Stimulated activated CD8-positive, alpha-beta memory T cell treated with anti-CD3 and anti-CD28 coated beads, Interleukin-15, amount 100 ng/mL, for 48 hours (primary cell): ENCODE measurements around the gene PHLDA3.

ENCODE experiments used
- DNase-seq, 2 donors: peaks; one replicate each; pipeline ENCODE4 v3.0.0-alpha.2; 2020; ENCODE audit warnings: low read depth in 2 of 2

Gene PHLDA3

DNA sequence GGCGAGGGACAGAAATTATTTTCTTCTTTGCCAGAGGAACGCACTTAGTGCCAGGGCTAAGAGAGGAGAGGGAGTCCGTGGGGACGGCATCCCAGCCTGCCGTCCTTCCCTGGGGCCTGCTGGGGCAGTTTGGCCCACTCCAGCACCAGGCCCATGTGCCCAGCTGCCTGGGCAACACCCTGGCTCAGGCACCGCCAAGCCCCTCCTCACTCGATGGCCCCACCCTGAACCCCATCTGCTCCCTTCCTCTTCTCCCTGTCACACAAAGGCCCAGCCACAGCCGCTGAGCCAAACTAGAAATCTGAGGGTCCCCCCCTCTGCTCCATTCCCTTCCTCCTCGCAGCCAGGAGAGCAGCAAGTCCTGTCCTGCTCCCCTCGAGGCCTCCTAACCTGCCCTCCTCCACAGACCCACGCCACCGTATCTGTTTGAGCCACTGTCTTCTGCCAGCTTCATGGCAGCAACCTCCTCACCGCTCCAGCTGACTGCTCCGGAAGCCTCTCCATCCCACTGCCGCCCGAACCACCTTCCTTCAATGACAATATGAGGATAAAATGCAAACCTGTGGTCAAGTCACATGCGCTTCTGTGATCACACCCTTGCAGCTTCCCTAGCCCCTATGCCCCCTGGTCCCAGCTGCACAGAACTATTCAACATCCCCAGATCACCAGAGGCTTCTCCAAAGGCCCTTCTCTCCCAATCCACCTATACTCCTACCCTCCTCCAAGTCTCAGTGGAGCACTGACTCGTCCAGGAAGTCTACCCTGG, 39.1 kb downstream of the PHLDA3 start:
- no peak for DNase-seq

DNA sequence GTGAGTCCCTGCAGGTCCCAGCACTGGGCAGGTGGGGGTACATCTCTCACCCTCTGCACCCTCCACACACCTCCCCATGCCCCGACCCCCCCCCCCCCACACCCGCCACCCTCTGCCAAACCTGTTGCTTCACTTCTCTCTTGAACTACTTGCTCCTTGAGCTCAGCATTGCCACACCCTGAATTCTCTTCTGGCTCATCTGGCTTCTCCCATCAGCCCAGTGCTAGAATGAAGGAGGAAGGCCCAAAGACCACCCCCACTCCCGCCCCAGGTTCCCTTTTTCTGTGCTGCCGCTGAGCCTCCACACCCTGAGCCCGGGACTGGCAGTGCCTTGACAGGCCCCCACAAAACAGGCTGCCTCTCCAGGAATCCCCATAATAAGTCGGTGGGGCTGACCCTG, 41.0 kb downstream of the PHLDA3 start:
- no peak for DNase-seq

DNA sequence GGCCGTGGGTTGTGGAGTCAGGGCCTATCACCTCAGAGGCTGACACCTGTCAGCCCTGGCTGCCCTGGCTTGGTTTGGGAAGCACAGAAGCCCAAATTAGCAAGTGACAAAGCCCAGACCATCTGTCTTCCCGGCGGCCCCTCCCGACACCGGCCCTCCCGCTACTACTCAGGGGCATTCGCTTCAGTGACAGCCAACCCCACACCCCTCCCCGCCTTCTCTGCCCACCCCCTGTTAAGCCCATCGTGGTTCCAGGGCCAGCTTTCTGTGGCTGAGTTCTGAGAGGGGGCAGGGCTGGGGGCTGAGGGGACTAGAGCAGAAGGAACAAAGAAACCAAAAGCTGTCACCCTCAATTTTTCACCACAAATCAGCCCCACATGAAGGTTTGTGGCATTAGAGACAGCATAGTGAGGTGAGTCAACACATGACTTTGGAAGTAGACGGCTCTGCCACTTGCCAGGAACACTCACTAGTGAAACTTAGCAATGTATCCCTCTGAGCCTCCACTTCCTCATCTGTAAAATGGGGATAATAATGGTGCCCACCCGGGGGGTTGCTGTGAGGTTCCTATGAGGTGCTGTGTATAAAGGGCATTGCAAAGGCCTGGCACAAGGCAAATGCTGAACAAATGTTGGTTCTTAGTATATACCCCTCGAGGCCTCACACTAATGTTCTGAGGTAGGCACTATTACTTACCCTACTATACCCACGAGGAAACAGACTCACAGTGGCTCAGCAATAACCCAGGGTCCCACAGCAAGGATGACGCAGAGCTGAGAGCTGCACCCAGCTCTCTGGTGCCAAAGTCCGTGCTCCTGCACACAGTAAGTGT, 42.3 kb downstream of the PHLDA3 start:
- peak in 1 of 2 donors; percentile 12 for DNase-seq

- no peak for DNase-seq
These were observed 44.8 kb downstream of the PHLDA3 start for GRCh38 chr1:201424146-201424545.

DNA sequence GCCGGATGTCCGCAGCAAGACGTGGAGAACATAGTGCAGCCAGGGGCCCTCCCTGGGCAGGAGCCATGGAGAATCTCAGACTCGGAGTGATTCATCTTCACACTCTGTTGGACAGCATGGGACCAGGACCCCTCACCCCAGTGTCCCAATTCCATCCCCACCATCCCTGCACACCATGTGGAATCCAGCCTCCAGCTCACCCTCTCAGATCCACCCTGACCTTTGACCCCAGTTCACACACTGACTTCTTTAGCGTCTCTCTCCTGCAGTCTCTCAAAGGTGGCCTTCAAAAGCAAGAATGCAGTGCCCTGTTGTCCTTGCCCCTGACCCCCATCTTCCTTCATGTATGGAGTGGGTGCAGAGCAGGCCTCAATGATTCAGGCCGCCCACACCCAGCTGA, 45.3 kb downstream of the PHLDA3 start:
- DNase-seq = no peak

DNA sequence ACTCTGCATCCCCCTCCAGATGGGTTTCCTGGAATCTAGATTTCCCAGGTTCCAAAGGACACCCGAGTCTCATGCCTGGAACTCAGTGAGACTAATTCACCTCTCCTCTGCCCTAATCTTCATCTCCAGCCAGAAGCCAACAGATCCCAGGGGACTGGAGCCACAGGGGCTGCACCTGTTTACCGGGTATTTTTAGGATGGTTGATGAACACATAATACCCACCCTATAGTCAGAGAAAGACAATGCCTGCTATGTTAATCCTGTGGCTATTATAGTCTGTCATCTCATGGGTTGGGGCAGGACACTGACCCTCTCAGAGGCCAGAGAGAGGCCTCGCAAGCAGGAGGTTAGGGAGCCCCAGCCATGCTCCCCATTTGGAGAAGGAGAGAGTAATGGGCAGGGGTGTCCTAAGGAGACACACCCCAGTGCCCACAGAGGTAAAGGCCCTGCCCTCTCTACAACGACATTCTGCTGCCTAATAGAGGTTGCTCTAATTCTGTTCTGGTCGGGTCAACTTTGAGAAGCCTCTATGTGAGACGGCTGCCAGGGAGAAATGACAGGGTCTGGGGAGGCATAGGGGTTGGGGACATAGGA, 46.5 kb downstream of the PHLDA3 start:
- no peak for DNase-seq

GRCh38 chr1:201422026-201422425, 47.0 kb downstream of the PHLDA3 start:
- no peak for DNase-seq

GRCh38 chr1:201421041-201421440, 47.9 kb downstream of the PHLDA3 start:
- DNase-seq = no peak

- no peak for DNase-seq
These were observed 48.4 kb downstream of the PHLDA3 start for GRCh38 chr1:201420608-201421002.

DNA sequence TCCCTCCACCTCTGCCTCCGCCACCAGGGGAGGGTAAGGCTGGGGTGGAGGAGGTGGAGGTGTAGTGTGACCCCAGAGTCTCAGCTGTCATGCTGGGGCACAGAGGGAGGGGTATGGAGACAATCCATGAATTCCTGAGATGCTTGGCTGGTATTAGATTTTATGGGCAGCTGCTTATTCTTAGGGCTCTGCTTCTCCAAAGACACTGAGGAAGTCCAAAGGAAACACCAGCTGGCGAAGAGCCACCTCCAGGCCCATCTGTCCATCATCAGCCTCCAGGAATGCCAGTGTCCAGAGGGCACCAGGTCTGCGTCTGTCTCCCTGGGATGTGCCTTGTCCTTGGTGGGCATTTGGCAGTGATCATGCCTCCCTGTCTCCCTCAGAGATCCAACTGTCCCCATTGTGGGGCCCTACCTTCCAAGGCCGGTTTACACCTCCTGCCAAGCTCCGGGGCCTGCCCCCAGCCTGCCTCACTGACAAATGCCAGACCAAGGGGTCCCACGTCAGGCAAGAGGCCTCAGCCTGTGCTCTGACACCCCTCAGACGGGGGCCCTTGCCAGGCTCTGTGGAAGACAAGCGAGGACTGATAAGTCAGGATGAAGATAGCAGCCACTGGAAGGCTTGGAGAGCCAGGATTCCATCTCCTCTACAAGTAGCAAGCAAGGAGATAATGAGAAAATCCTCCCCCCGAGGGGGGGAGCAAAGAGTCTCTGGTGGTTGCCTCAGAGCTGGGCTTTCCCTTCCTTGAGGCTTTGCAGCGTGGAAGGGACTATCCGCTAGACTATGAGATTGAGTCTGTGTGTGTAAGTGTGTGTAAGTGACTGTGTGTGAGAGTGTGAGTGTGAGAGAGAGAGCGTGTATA, 49.0 kb downstream of the PHLDA3 start:
- DNase-seq = no peak

DNA sequence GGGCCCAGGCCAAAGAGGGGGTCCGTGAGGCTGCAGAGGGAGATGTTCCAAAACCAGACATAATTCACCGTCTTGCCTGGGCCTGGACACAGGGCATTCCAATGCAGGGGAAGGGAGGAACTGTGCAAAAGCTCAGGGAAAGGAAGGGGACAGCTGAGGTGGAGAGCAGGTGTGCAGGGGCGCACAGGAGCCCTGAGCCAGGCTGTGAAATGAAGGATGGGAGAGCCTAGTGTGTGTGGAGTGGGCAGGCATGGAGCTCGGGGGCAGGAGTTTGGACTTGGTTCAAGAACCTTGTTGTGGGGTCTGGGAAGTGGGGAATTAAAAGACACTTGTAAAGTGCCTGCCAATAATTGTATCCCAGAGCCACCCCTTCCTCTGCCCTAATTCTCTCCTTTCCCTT, 49.7 kb downstream of the PHLDA3 start:
- no peak for DNase-seq

- DNase-seq = no peak
These were observed 50.5 kb downstream of the PHLDA3 start for GRCh38 chr1:201418461-201418860.
